Gastroesophageal sphincter (tissue), 4 donors: Measurements from ENCODE around the gene GMEB2. TPM values are rescaled to one million over a fixed set of nuclear protein-coding genes. Genes with fewer than 3 reads are reported as not detected.
A peak's percentile ranks its signal among the peaks of the same experiment; 100 is the strongest.

Source experiments
- ATAC-seq: fragments of 150-250 bp; one replicate; pipeline ENCODE4 v1.9.1; 2016; ENCODE audit warnings: mild to moderate bottlenecking, moderate library complexity
- H3K27ac ChIP-seq, 4 donors: fragments of 200-600 bp; sonication (generic) in 3 of 4; 1 replicate in 3 of 4; 2 replicates in 1 of 4; pipeline ENCODE4 v1.5.1; 2016 to 2019
- H3K27me3 ChIP-seq: fragments of 200-600 bp; sonication (generic); one replicate; pipeline ENCODE4 v1.5.1; 2019
- H3K36me3 ChIP-seq, 2 donors: fragments of 200-600 bp; sonication (generic); one replicate each; pipeline ENCODE4 v1.5.1; 2019; ENCODE audit warnings: control low read depth in 1 of 2
- H3K4me1 ChIP-seq, 3 donors: fragments of 200-600 bp; sonication (generic); 1 replicate in 2 of 3; 2 replicates in 1 of 3; pipeline ENCODE4 v1.5.1; 2016 to 2019; ENCODE audit warnings: control low read depth in 2 of 3
- H3K4me3 ChIP-seq, 2 donors: fragments of 200-600 bp; sonication (generic); one replicate each; pipeline ENCODE4 v1.5.1; 2019; ENCODE audit warnings: mild to moderate bottlenecking in 1 of 2, moderate library complexity in 1 of 2
- H3K9me3 ChIP-seq, 3 donors: fragments of 200-600 bp; sonication (generic); one replicate each; pipeline ENCODE4 v1.5.1; 2017 to 2019; ENCODE audit warnings: control low read depth in 2 of 3
- POLR2A ChIP-seq, 2 donors: fragments of 450-650 bp; IDR thresholded peaks; one replicate each; pipeline ENCODE4 v1.6.1; 2017; ENCODE audit warnings: antibody characterized with exemption in 2 of 2, mild to moderate bottlenecking in 2 of 2, moderate library complexity in 1 of 2
- POLR2AphosphoS5 ChIP-seq: sonication (generic); formaldehyde crosslinking; IDR thresholded peaks from one replicate; pipeline ENCODE4 v1.6.1; 2017; ENCODE audit warnings: antibody characterized with exemption
- WGBS, 2 donors: methylation state at CpG; one replicate each; pipeline ENCODE4 v1.1.5; 2018; ENCODE audit warnings: low coverage in 1 of 2; 5-methylcytosine and 5-hydroxymethylcytosine counted together
- total RNA-seq, 4 donors: library from RNA; depleted of rRNA; stranded (reverse); fragments of >200 nt; gene quantifications; one replicate each; pipeline ENCODE4 v1.1.0, GENCODE V29; 2016
- TF ChIP-seq, protein P1 (sequence below), 4 experiments: fragments of 200-600 bp in 2 of 4; fragments of 450-650 bp in 2 of 4; sonication (generic) in 1 of 4; IDR thresholded peaks; one replicate each; pipeline ENCODE4 v1.5.1; 2017 to 2019; ENCODE audit warnings: antibody characterized with exemption in 4 of 4, mild to moderate bottlenecking in 2 of 4, moderate library complexity in 2 of 4

Gene GMEB2
- total RNA-seq, 4 donors from 2014 or later, result 9.8 to 16.1 (median 12.1) TPM

GRCh38 chr20:63538204-63539091 is 88.5 kb downstream of the GMEB2 start:
- 100% methylated on average over 2 of the region's 27 CpGs; no CpG with 5 or more reads in 1 of the 2 donors for WGBS, 2 donors
- peak overlapping the region in 1 of 4 donors; percentile 52 for H3K27ac ChIP-seq
- H3K9me3 ChIP-seq, result no peaks in the 10 kb centered on the region
- peak overlapping the region in 1 of 2 donors; percentile 42 for H3K4me3 ChIP-seq
- ATAC-seq, result peak; percentile 6
- peaks cover 51% of the 10 kb centered on the region for H3K27me3 ChIP-seq
- TF ChIP-seq POLR2A (IDR thresholded peaks at IDR 0.05), result no peak
- no peak for TF ChIP-seq POLR2AphosphoS5
- TF ChIP-seq, protein P1, sequence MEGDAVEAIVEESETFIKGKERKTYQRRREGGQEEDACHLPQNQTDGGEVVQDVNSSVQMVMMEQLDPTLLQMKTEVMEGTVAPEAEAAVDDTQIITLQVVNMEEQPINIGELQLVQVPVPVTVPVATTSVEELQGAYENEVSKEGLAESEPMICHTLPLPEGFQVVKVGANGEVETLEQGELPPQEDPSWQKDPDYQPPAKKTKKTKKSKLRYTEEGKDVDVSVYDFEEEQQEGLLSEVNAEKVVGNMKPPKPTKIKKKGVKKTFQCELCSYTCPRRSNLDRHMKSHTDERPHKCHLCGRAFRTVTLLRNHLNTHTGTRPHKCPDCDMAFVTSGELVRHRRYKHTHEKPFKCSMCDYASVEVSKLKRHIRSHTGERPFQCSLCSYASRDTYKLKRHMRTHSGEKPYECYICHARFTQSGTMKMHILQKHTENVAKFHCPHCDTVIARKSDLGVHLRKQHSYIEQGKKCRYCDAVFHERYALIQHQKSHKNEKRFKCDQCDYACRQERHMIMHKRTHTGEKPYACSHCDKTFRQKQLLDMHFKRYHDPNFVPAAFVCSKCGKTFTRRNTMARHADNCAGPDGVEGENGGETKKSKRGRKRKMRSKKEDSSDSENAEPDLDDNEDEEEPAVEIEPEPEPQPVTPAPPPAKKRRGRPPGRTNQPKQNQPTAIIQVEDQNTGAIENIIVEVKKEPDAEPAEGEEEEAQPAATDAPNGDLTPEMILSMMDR (IDR thresholded peaks at IDR 0.05), result peak in 1 of 4 experiments; percentile 32
- no peaks in the 10 kb centered on the region for H3K36me3 ChIP-seq
- H3K4me1 ChIP-seq, result peaks cover 0 to 36% (median 12%) of the 10 kb centered on the region in 3 donors

Other genes starting within 250 kb of the GMEB2 start
- under 1 TPM in 3 of 4 donors, not detected in 1; 0.19 to 0.40 (median 0.40) TPM for gene KCNQ2, start 154.4 kb downstream of the GMEB2 start, total RNA-seq
- 1 to 10 TPM in 3 of 4 donors, under 1 TPM in 1; 0.47 to 6.5 (median 3.4) TPM for gene EEF1A2, start 128.0 kb downstream of the GMEB2 start, total RNA-seq
- gene PPDPF, start 106.3 kb downstream of the GMEB2 start, total RNA-seq, result 100 to 1,000 TPM; 114 to 256 (median 162) TPM
- 1 to 10 TPM in 1 of 4 donors, under 1 TPM in 2, not detected in 1; 0.13 to 2.1 (median 0.42) TPM for gene PTK6, start 89.7 kb downstream of the GMEB2 start, total RNA-seq
- gene SRMS, start 79.4 kb downstream of the GMEB2 start, total RNA-seq, result not detected
- under 1 TPM in 1 of 4 donors, not detected in 3; 0.27 TPM for gene FNDC11, start 72.9 kb downstream of the GMEB2 start, total RNA-seq
- 10 to 100 TPM; 14.2 to 22.2 (median 20.2) TPM for gene HELZ2, start 52.9 kb downstream of the GMEB2 start, total RNA-seq
- 10 to 100 TPM; 13.7 to 31.6 (median 17.0) TPM for gene STMN3, start 26.3 kb upstream of the GMEB2 start, total RNA-seq
- 10 to 100 TPM in 3 of 4 donors, 1 to 10 TPM in 1; 7.1 to 43.7 (median 18.7) TPM for gene RTEL1, start 31.2 kb upstream of the GMEB2 start, total RNA-seq
- gene TNFRSF6B, start 69.6 kb upstream of the GMEB2 start, total RNA-seq, result 10 to 100 TPM in 3 of 4 donors, 1 to 10 TPM in 1; 8.9 to 27.8 (median 15.4) TPM
- gene ARFRP1, start 80.9 kb upstream of the GMEB2 start, total RNA-seq, result 10 to 100 TPM; 38.9 to 56.4 (median 49.0) TPM
- gene ZGPAT, start 80.9 kb upstream of the GMEB2 start, total RNA-seq, result 10 to 100 TPM; 21.7 to 51.7 (median 32.9) TPM
- gene LIME1, start 109.6 kb upstream of the GMEB2 start, total RNA-seq, result 10 to 100 TPM in 1 of 4 donors, 1 to 10 TPM in 3; 4.7 to 17.0 (median 7.2) TPM
- 10 to 100 TPM; 36.5 to 98.7 (median 59.9) TPM for gene SLC2A4RG, start 112.7 kb upstream of the GMEB2 start, total RNA-seq
- gene ZBTB46, start 204.2 kb upstream of the GMEB2 start, total RNA-seq, result 10 to 100 TPM in 2 of 4 donors, 1 to 10 TPM in 2; 8.1 to 13.8 (median 10.2) TPM
- not detected for gene ABHD16B, start 234.4 kb upstream of the GMEB2 start, total RNA-seq
- 100 to 1,000 TPM; 136 to 157 (median 145) TPM for gene TPD52L2, start 238.2 kb upstream of the GMEB2 start, total RNA-seq